ENCODE measurements around the gene ATP8A2.

GRCh38 chr13:25979371-25979770 is 607.6 kb downstream of the ATP8A2 start:
- TF ChIP-seq CTCF (conservative IDR thresholded peaks at IDR 0.05) (no peak), EZH2 (IDR thresholded peaks at IDR 0.05; ENCODE audit: low read depth) (no peak)
